H1 (cell line): ENCODE results near the gene PLVAP. TPM values are rescaled to one million over a fixed set of nuclear protein-coding genes. Genes with fewer than 3 reads are reported as not detected.

Source experiments
- BRCA1 ChIP-seq: IDR thresholded peaks from 2 replicates; pipeline ENCODE4 v1.6.1; 2012; ENCODE audit warnings: low read depth, low read length, improper control_type of control experiment
- CTCF ChIP-seq, 3 experiments: IDR thresholded peaks; 1 replicate in 2 of 3; 2 replicates in 1 of 3; pipeline versions ENCODE4 v1.5.1 to v1.6.1; 2011; ENCODE audit warnings: low read length in 3 of 3, mild to moderate bottlenecking in 3 of 3, inconsistent platforms in 2 of 3, low read depth in 1 of 3, moderate library complexity in 1 of 3; ENCODE audit not compliant: insufficient read depth in 1 of 3; ENCODE audit errors: control extremely low read depth in 1 of 3
- JUN ChIP-seq: IDR thresholded peaks from 2 replicates; pipeline ENCODE4 v1.6.1; 2011; ENCODE audit warnings: low read depth, mild to moderate bottlenecking, improper control_type of control experiment, low read length
- JUND ChIP-seq: IDR thresholded peaks from 2 replicates; pipeline ENCODE4 v1.6.1; 2011; ENCODE audit warnings: mild to moderate bottlenecking, improper control_type of control experiment, low read length
- MAFK ChIP-seq: IDR thresholded peaks from 2 replicates; pipeline ENCODE4 v1.6.1; 2012; ENCODE audit warnings: low read depth, mild to moderate bottlenecking, improper control_type of control experiment, low read length
- RXRA ChIP-seq: IDR thresholded peaks from 2 replicates; pipeline ENCODE4 v1.6.1; 2011; ENCODE audit warnings: low read depth, mild to moderate bottlenecking, low read length, moderate library complexity; ENCODE audit not compliant: insufficient read depth
- SRF ChIP-seq: IDR thresholded peaks from 2 replicates; pipeline ENCODE4 v1.6.1; 2011; ENCODE audit warnings: mild to moderate bottlenecking, low read depth, low read length, moderate library complexity
- polyA plus RNA-seq, 7 experiments: library from polyadenylated mRNA; depleted of rRNA in 3 of 7; stranded (reverse) in 5 of 7; unstranded in 2 of 7; fragments of >200 nt in 5 of 7; fragments of 200-250 nt in 2 of 7; gene quantifications; 1 replicate in 5 of 7; 2 replicates in 1 of 7; 4 replicates in 1 of 7; pipeline versions ENCODE4 v1.2.1 to v1.2.3, GENCODE V29; 2011 to 2013; ENCODE audit warnings: missing spikeins in 2 of 7, mixed read lengths in 2 of 7
- total RNA-seq: library from RNA; stranded (reverse); fragmentation: NEBNext Ultra II Directional; extraction: Animal tissue kit (Norgen Biotek cat#: 25700); gene quantifications from 2 replicates; pipeline ENCODE4 v1.2.1, GENCODE V29; 2021

Gene PLVAP
- total and polyA plus RNA-seq, 2 of the 8 experiments (the other 6 are each of a cell fraction or from before 2014, with no cell fraction given): 0.32 TPM; not detected in 1

- TF ChIP-seq CTCF (IDR thresholded peaks at IDR 0.05; ENCODE audit: control extremely low read depth in 1 of 3, insufficient read depth in 1 of 3, low read depth in 1 of 3, low read length in 3 of 3) (no peak), JUN (no peak), RXRA (no peak), MAFK (no peak), SRF (no peak), BRCA1 (no peak), JUND (no peak)
Measured at GRCh38 chr19:17393002-17393401, 15.9 kb upstream of the PLVAP start (continued).
